NCI-H524 treated with DMSO at 0.1 percent for 48 hours (cell line): Measurements from ENCODE around the gene CELA2B.
"Not testable (repeated sequence)": the region's sequence is repeated elsewhere in the genome, so short reads cannot be mapped to it uniquely, and the experiment has no call there.

ENCODE experiments used
- DNase-seq: peaks from one replicate; lab custom pipeline; 2025; lab: John Stamatoyannopoulos, UW

The CELA2B gene

DNA sequence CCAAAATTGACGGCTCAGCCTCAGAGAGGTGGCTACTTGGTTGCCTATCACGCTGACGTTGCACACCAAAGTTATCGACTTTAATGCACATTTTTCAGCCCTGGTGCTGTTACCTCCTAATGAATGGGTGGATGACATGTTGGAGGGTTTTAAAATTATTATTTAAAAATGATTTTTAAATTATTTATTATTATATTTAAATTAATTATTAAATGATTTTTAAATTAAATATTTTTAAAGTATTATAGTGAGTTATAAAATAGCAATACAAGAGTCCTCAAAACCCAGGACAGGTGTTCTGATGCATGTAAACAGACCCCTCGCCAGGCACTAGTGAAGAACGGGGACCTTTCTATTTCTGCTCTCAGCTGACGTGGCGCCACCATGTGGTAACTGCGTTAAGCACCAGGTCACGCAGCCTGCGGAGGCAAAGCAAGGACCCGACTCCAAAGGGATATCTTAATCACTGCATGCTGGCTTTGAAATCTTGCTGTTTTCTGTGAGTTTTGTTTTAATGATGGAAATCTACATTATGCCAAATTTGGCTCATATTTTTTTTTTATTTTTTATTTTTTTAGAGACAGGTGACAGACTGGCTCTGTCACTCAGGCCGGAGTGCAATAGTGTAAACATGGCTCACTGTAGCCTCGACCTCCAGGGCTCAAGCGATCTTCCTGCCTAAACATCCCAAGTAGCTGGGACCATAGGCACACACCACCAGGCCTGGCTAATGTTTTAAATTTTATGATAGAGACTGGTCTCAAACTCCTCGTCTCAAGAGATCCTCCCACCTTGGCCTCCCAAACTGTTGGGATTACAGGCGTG, 25.5 kb downstream of the CELA2B start:
- DNase-seq: peak; percentile 12

DNA sequence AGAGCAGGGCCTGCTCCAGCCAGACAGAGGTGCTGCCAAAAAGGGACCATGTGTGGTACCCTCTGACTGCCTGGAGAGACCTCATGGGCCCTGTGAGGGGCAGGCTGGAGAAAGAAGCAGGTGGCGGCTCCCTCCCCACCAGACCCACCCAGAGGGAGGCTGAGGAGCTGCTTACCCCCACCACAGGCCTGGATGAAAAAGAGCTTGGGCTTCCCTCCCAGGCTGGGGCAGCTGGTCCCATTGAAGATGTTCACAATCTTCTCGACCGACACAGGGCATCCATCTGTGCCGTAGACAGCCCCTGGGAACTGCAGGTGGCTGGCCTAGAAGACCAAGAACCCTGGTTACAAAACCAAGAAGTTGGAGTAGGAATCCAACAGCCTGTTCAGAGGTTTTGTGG, 28.5 kb downstream of the CELA2B start:
- DNase-seq: no peak

DNA sequence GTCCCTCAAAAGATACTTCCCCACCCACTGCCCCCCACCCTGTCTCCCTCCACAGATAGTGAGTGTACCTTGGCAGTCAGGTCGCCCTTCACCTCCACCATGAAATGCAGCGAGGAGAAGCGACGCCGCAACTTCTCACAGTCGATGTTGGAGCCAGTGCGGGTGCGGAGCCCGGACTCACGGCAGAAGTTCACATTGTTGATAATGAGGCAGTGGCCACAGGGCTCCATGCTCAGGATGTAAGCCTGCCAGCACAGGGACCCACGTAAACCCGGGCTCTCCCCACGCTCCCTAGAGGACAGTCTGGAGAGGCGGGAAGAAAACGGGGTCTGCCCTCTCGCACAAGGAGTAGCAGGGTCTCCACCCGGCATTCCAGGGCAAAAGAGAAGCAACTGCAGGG, 30.9 kb downstream of the CELA2B start:
- DNase-seq: no peak

DNA sequence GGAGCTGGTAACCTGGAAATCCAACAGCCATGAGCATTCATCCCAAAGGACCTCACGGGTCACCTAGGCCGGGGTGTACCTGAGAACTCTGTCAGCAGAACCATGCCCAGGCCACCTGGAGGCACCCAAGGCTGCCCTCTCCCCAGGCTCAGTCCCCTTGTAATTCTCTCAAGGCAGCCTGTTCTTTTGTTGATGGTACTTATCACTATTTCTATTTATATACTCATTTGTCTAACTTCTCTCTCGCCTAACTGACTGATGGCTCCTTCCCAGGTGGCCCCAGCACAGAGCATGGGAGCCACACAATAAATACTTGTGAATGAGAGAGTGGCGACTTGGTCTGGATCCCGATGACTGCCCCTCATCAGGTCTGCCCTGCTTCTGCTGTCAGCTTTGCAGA, 31.4 kb downstream of the CELA2B start:
- DNase-seq: no peak

DNA sequence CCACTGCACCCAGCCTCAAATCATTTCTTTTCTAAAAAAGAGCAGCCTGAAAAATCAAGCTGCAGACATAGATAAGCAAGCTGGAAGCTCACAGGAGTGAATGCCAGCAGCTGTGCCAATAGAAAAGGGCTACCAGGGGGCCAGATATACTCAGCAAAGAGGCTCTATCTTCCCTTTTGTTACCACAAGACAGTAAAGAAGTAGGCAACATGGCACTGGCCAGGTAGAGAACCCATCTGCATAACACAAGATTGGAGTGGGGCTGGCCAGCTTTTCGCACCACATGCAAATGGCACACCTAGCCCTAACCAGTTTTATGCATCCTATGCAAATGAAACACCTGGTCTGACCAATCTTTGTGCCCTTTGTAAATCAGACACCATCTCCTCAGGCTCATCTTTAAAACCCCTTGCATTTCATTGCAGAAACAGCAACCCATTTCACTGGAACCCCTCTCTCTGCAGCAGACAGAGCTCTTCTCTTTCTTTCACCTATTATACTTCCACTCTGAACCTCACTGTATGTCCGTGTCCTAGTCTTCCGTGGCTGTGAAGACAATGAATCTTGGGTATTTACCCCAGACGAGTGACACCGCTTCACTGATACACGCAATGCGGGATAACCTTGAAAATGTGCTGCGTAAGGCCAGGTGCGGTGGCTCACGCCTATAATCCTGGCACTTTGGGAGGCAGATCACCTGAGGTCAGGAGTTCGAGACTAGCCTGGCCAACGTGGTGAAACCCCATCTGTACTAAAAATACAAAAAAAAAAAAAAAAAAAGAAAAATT, 33.0 kb downstream of the CELA2B start:
- DNase-seq: no peak

DNA sequence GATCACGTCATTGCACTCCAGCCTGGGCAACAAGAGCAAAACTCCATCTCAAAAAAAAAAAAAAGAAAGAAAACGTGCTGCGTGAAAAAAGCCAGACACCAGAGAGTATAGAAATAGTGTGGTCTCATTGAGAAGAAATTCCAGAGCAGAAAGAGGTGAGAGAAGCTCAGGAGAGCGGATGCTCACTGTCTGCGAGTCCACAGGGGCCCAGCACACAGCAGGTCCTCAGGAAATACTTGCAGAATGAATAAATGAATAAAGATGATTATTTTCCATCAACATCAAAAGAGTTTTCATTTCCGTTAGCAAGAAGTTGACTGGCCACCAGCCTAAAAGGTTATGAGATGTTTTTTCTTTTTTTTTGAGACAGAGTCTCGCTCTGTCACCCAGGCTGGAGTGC, 33.7 kb downstream of the CELA2B start:
- no peak for DNase-seq

DNA sequence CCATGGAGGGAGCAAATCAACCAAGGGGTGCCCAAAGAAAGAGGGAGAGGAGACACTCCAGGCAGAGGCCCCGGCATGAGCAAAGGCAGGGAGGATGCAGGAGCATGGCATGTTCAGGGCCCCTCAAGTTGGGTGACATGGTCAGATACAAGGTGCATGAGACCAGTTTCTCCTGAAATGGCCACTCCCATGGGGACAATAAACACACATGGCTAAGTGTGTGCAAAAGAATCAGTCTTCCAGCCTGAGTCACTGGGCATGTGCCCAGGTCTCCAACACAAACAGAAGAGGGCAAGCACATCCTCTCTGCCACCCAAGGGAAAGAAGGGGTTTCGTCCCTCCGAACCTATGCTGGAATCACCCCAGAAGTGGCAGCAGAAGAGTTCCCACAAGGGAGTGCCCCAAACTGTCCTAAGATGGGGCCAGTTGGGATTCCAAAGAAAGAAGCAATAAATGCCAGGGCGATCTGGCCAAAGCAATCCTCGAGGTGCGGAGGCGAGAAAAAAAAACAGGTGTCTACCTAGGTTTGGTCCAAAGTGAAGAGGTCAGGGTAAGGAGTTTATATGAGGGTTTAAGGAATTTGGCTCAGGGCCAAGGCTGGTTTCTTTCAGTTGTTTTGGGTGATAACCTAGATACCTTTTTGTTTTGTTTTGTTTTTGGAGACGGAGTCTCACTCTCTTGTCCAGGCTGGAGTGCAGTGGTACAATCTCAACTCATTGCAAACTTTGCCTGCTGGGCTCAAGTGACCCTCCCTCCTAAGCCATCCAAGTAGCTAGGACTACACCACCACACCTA, 34.9 kb downstream of the CELA2B start:
- no peak for DNase-seq

DNA sequence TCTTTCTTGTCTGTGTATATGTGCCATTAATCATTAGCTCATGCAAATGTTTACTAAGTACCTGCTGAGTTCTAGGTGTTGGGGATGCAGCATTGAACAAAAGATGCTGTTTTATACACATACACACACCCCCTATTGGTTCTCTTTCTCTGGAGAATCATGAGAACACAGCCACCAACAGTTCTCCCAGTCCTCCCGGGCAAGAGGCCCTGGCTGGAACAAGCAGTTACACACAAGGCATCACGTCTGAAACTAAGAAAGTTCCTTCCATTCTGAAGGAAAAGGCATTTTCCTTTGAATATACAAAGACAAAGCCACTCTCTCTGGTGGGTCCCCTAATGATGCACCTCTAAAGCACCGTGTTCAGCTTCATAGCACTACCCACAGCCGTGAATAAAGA, 37.3 kb downstream of the CELA2B start:
- no peak for DNase-seq

DNA sequence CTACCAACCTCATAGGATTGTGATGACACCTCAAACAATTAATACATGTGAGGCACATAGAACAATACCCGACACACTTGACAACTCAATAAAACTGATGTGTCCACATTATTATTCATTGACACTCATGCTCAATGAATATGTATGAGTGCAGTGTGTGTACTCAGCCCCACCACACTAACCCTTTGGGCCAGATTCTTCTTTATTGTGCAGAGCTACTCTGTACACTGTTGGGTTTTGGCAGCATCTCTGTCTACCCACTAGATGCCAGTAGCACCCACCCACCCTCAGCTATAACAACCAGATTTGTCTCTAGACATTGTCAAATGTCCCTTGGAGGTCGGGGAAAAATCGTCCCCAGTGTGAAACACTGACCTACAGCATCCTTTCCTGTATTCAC, 38.0 kb downstream of the CELA2B start:
- no peak for DNase-seq

DNA sequence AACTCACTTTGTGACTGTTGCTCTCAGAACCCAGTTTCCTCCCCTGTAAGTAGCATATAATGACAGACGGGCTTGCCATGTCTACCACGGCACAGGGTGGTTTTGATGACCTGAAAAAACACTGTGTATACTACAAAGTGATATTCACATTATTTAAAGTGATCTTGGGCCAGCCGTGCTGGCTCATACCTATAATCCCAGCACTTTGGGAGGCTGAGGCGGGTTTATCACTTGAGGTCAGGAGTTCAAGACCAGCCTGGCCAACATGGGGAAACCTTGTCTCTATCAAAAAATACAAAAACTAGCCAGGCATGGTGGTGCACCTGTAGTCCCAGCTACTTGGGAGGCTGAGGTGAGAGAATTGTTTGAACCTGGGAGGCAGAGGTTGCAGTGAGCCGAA, 38.7 kb downstream of the CELA2B start:
- DNase-seq: not testable (repeated sequence)

DNA sequence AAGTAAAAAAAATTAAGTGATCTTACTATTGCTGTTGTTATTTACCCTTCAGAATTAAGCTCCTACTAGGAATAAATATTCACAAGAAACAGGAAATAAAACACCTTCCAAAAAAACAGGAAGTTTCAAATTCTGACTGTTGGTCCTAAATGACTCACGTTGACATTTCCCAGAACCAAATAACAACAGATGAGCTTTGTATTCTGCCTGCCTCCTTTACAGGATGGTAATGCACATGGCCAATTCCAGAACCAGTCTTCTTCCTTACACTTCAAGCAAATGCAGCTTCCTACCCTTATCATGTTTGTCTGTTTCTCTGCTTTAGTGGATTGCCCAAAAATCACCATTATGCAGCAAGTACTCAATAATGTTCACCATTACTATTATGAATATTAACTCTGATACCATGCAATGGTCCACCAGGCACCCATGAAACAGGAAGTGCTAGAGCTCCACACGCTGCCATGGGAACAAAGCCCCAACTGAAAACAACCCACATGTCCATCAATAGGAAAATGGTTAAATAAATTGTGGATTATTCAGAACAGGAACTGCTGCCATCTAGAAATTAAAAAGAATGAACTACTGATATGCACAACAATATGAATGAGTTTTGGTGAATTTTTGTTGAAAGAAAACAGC, 39.2 kb downstream of the CELA2B start:
- no peak for DNase-seq

DNA sequence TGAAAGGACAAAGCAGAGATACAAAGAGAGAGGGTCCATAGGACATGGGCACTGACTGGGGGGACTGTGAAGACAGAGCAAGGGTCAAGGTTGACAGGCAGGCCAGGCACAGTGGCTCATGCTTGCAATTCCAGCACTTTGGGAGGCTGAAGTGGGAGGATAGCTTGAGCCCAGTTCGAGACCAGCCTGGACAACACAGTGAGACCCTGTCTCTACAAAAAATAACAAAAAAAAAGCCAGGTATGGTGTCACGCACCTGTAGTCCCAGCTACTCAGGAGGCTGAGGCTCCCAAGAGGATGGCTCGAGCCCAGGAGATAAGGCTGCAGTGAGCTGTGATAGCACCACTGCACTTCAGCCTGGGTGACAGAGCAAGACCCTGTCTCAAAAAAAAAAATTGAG, 43.7 kb downstream of the CELA2B start:
- no peak for DNase-seq

DNA sequence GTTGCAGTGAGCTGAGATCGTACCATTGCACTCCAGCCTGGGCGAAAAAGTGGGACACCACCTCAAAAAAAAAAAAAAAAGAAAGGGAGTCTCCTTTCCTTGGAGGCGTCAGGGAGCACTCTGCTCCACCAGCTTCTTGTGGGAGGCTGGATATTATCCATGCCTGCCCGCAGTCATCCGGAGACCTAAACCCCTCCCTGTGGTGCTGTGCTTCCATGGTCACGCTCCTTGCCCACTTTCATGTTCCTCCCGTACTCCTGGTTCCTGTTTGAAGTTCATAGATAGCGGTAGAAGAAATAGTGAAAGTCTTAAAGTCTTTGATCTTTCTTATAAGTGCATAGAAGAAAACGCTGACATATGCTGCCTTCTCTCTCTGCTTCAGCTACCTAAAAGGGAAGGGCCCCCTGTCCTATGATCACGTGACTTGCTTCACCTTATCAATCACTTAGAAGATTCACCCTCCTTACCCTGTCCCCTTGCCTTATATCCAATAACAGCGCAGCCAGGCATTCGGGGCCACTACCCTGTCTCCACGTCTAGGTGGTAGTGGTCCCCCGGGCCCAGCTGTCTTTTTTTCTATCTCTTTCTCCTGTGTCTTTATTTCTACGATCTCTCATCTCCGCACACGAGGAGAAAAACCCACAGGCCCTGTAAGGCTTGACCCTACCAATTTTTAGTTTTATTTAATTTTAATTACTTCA, 45.5 kb downstream of the CELA2B start:
- not testable (repeated sequence) for DNase-seq

DNA sequence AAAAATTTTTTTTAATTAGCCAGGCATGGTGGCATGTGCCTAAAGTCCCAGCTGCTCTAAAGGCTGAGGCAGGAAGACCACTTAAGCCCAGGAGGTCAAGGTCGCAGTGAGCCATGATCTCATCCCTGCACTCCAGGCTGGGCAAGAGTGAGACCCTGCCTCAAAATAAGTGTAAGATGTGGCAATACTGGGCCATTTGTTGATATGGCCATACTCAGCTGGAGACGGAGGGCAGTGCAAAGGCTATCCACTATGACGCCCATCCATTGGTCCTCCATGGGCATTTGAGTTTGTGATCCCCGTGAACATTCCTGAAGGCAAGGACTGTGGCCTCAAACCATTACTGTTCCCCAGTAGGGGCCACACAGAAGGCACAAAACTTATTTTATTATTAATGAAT, 46.6 kb downstream of the CELA2B start:
- DNase-seq: no peak

DNA sequence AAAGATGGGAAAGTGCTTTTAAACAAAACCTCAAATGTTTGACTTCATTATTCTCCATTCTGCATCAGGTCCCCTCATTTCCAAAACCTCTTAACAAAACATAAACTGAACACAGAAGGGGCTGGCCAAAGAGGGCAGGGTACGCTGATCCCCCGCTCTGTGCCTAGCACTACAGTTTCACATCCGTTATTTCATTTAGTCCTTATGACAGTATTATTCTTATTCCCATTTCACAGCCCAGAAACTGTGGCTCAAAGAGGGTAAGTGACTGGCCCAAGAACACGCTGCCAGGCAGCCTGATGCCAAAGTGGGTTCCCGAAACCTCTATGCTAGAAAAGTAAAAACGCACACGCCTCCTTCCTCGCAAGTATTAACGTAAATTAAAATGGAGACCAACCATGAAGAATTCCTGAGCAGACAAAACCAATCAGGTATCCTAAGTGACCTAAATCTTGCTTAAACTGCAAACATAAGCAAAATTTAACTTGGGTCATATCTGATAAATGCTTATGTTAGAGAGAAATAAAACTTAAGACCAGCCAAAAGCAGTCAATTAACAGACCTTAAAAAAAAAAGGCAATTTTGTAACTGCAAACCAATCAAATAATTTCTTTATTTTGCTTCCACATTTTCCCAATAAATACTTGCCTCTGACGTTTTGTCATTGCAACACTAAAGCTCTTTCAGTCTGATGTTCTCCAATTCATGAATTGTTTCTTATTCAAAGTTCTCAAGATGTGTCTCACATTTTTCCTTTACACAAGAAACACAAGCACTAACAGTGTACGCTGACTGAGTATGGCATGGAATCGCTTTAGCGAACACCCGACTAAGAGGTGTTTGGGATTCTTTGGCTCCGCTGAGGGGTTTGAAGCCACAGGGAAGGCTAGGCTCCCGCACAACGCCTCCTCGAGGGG, 47.5 kb downstream of the CELA2B start:
- no peak for DNase-seq

DNA sequence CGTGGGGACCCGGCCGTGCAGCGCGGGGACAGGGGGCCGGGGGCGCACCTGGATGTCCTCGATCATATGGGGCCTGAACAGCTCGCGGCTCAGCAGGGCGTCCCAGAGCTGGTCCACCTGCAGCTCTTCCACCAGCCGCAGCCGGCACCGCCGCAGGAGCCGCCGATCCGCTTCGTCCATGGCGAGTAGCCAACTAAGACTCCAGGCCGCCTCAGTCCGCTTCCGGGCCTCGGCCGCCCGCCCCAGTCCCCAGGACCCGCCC, 48.0 kb downstream of the CELA2B start, which contains the start of gene CASP9:
Gene CASP9 (minus strand): TSS at position 195 of the 262 bp plus-strand sequence. CDS start 15 bp downstream, at position 180.
- no peak for DNase-seq

DNA sequence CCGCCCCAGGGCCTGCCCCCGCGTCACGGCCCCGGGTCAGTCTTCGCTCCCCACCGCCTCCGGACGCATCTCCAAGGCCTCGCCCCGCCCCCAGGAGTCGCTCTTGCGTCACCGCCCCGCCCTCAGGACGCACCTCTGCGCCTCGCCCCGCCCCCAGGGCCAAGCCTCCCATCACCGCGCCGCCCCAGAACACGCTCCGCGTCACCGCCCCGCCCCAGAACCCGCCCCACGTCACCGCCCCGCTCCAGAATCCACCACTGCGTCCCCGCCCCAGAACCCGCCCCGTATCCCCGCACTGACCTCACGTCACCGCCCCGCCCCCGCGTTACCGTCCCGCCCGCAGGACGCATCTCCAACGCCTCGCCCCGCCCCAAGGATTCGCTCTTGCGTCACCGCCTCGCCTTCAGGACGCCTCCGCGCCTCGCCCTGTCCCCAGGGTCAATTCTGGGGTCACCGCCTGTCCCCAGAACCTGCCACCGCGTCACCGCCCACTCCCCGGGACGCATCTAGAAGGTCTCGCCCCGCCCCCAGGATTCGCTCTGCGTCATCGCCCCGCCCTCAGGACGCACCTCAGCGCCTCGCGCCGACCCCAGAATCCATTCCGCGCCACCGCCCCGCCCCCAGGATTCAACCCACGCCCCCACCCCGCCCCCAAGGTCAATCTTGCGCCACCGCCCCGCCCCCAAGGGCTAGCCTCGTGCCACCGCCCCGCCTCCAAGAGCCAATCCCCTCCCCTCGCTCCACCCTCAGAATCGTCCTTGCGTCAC, 48.6 kb downstream of the CELA2B start:
- DNase-seq: peak; percentile 65

DNA sequence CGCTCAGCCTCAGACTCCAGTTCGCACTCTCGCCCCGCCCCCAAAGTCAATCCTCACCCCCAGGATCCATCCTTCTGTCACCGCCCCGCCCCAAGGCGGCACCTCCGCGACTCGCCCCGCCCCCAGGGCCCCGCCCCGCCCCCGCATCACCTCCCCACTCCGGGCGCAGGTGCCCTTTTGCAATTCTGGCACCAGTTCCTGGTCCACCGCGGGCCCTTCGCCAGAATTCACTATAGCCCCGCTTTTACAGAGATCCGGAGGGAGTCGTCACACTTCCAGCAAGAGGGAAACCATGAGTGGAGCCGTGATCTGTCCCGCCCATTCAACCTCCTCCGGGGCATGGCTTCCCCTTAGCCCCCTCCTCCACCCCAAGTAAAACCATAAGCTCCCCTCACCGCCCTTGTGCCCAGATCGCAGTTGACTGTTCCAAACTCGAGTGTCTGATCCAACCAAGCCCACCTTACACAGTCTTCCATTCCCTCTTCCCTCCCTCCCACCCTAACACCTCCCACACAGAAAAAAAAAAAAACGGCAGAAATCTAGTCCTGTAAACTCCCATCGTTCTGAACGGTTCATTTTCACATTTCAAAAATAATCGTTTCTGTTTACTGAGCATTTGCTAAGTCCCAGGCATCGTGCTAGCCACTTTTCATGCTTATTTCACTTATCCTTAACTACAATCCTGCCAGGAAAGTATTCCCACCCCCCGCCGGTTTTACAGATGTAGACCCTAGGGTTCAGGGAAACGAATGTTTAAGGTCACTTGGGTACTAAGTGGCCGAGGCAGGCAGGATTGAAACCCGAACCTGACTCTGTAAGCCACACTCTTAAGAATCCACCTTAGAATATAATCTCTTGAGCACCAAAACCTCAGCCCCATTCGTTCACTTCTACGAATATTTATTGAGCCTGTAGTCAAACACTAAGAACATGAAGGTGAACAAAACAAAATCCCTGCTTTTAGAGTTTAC, 49.4 kb downstream of the CELA2B start:
- no peak for DNase-seq
